ENCODE data around the gene KLRC2. TPM values are rescaled to one million over a fixed set of nuclear protein-coding genes. Genes with fewer than 3 reads are reported as not detected.
"Not testable (repeated sequence)": the region's sequence is repeated elsewhere in the genome, so short reads cannot be mapped to it uniquely, and the experiment has no call there.

Gene KLRC2
- polyA plus RNA-seq (ENCODE audit: insufficient read length in 3 of 3) = under 1 TPM in 2 of 3 donors, not detected in 1; 0.22 to 0.28 TPM
- long read RNA-seq, donor 1 = 0 reads
- long read RNA-seq, donor 2 = 0 reads
- long read RNA-seq, donor 3 = 0 reads
- long read RNA-seq, donor 4 = 0 reads
- long read RNA-seq, donor 5 = 0 reads
- long read RNA-seq, donor 6 = 0 reads
- long read RNA-seq, donor 7 = 0 reads
- long read RNA-seq, donor 8 = 0 reads
- long read RNA-seq, donor 9 = 0 reads
- long read RNA-seq, donor 10 = 0 reads
- long read RNA-seq, donor 11 = 0 reads
- long read RNA-seq, donor 12 = 0 reads
- long read RNA-seq, donor 13 = 0 reads
- long read RNA-seq, donor 14 = 0 reads
- long read RNA-seq, donor 15 = 0 reads
- long read RNA-seq, donor 16 = 0 reads

DNA sequence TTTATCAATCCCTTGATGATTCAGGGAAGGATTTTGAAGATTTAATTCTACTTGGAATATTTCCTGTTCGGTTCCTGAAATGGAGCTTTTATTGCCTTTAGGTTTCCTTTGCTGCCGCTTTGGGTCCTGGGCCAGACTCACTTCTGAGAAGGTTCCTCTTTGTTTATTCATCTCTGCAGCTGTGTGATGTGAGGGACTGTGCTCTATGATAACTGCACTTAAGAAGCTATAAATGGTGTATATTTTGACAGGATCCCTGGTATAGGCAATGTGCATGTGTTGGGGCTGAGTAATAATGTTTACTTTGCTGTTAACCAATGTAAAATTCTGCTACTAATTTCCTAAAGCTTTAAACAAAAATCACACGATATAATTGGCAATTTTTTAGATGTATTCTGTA is at the start of gene KLRC2:
Gene KLRC2, minus strand, starts transcription at position 195 of the 400 bp plus-strand sequence. Its CDS starts 24 bp downstream, at position 171.
- DNase-seq (ENCODE audit: extremely low read depth in 1 of 11, low read depth in 9 of 11, low spot score in 4 of 11) = not testable (repeated sequence)

DNA sequence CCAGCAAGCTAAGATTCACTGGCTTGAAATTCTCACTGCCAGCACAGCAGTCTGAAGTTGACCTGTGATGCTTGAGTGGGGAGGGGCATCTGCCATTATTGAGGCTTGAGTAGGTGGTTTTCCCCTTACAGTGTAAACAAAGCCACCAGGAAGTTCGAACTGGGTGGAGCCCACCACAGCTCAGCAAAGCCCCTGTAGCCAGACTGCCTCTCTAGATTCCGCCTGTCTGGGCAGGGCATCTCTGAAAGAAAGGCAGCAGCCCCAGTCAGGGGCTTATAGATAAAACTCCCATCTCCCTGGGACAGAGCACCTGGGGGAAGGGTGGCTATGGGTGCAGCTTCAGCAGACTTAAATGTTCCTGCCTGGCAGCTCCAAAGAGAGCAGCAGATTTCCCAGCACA is 46.1 kb upstream of the KLRC2 start:
- DNase-seq (ENCODE audit: extremely low read depth in 1 of 11, low read depth in 9 of 11, low spot score in 4 of 11) = not testable (repeated sequence)

DNA sequence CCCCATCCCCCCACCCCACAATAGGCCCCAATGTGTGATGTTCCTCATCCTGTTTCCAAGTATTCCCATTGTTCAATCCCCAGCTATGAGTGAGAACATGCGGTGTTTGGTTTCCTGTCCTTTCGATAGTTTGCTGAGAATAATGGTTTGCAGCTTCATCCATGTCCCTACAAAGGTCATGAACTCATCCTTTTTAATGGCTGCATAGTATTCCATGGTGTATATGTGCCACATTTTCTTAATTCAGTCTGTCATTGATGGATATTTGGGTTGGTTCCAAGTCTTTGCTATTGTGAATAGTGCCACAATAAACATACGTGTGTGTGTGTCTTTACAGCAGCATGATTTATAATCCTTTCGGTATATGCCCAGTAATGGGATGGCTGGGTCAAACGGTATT is 37.0 kb upstream of the KLRC2 start:
- DNase-seq (ENCODE audit: extremely low read depth in 1 of 11, low read depth in 9 of 11, low spot score in 4 of 11) = not testable (repeated sequence)

- DNase-seq (ENCODE audit: extremely low read depth in 1 of 11, low read depth in 9 of 11, low spot score in 4 of 11) = no peak
Measured at GRCh38 chr12:10469701-10470100, 33.9 kb upstream of the KLRC2 start.

DNA sequence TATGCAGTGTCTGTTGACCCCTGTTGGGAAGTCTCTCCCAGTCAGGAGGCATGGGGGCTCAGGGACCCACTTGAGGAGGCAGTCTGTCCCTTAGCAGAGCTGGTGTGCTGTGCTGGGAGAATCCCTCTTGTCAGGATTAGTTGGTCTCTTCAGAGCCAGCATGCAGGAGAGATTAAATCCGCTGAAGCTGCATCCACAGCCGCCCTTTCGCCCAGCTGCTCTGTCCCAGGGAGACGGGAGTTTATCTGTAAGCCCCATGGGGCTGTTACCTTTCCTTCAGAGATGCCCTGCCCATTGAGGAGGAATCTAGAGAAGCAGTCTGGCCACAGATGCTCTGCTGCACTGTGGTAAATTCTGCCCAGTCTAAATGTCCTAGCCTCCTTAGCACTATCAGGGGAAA is 30.5 kb upstream of the KLRC2 start:
- DNase-seq (ENCODE audit: extremely low read depth in 1 of 11, low read depth in 9 of 11, low spot score in 4 of 11) = no peak

DNA sequence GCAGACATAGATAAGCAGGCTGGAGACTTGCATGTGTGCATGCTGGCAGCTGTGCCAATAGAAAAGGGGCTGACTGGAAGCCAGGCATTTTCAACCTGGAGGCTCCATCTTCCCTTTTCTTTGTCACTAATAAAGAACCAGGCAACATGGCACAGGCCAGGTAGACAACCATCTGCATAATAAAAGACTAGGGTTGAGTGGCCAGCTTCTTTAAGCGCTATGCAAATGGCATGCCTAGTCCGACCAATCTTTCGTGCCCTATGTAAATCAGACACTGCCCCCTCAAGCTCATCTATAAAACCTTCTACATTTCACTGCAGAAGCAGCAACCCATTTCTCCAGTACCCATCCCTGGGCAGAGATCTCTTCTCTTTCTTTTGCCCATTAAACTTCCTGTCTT is 21.9 kb upstream of the KLRC2 start:
- no peak for DNase-seq (ENCODE audit: extremely low read depth in 1 of 11, low read depth in 9 of 11, low spot score in 4 of 11)

- no peak for DNase-seq (ENCODE audit: extremely low read depth in 1 of 11, low read depth in 9 of 11, low spot score in 4 of 11)
Measured at GRCh38 chr12:10456856-10457255, 21.0 kb upstream of the KLRC2 start.

DNA sequence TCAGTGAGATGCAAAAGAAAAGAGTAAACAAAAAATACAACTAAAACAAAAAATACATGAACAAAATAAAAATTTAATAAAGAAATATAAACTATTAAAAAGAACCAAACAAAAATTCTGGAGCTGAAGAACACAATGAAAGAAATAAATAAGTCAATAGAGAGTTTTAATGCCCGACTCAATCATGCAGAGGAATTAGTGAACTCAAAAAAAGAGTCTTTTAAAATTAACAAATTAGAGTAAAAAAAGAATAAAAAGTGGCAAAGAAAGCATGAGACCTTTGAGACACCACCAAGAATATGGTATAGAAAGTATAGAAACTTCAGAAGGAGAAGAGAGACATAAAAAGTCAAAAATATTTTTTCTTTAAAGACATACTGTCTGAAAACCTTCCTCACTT is 20.0 kb upstream of the KLRC2 start:
- no peak for DNase-seq (ENCODE audit: extremely low read depth in 1 of 11, low read depth in 9 of 11, low spot score in 4 of 11)

- DNase-seq (ENCODE audit: extremely low read depth in 1 of 11, low read depth in 9 of 11, low spot score in 4 of 11) = no peak
Measured at GRCh38 chr12:10454531-10454930, 18.7 kb upstream of the KLRC2 start.

GRCh38 chr12:10453156-10453555 is 17.3 kb upstream of the KLRC2 start, which contains the start of gene KLRC1:
TSS of gene KLRC1 (minus strand) at chr12:10453377. CDS start at chr12:10451156, 2,221 bp downstream.
- no peak for DNase-seq (ENCODE audit: extremely low read depth in 1 of 11, low read depth in 9 of 11, low spot score in 4 of 11)

DNA sequence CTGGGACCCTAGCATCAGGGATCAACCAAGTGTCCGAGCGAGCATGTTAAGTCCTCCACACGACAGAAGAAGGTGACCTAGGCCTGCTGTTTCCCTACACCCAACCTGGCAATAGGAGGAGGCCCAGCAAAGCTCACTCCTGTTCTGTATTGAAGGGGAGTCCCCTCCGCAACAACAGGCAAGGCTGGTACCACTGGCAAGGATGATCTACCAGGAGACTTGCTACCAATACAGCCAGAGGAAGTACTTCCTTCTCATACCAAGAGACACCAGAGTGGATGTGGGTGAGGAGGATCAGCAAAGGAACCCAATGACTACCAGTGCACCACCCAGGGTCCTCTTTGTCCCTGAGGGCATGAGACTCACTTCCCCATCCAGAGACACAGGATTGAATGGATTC is 12.4 kb upstream of the KLRC2 start:
- DNase-seq (ENCODE audit: extremely low read depth in 1 of 11, low read depth in 9 of 11, low spot score in 4 of 11) = no peak

DNA sequence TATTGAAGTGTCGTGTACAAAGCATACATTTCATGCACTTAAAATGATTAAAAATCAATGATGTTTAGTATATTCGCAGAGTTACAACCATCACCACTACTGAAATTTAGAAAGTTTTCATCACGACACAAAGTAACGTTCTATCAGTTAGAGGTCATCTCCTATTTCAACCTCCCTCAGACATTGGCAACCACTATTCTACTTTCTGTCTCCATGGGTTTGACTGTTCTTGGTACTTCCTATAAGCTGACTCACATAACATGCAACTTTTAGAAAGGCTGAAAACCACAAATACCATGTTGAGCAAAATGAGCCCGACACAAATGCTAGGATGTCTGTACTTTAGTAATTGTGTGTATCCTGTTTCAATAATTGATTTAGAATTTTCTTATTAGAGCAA is 10.2 kb upstream of the KLRC2 start:
- DNase-seq (ENCODE audit: extremely low read depth in 1 of 11, low read depth in 9 of 11, low spot score in 4 of 11) = not testable (repeated sequence)

DNA sequence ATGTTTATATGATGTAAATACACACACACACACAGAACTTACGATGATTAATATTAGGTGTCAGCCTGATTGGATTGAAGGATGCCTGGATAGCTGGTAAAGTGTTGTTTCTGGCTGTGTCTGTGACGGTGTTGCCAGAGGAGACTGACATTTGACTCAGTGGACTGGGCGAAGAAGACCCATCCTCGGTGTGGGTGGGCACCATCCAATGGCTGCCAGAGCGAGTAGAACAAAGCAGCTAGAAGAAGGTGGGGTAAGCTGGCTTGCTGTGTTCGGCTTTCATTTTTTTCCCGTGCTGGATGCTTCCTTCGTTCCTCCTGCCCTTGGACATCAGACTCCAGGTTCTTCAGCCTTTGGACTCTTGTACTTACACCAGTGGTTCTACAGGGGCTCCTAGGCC is 5.3 kb upstream of the KLRC2 start:
- DNase-seq (ENCODE audit: extremely low read depth in 1 of 11, low read depth in 9 of 11, low spot score in 4 of 11) = not testable (repeated sequence)

DNA sequence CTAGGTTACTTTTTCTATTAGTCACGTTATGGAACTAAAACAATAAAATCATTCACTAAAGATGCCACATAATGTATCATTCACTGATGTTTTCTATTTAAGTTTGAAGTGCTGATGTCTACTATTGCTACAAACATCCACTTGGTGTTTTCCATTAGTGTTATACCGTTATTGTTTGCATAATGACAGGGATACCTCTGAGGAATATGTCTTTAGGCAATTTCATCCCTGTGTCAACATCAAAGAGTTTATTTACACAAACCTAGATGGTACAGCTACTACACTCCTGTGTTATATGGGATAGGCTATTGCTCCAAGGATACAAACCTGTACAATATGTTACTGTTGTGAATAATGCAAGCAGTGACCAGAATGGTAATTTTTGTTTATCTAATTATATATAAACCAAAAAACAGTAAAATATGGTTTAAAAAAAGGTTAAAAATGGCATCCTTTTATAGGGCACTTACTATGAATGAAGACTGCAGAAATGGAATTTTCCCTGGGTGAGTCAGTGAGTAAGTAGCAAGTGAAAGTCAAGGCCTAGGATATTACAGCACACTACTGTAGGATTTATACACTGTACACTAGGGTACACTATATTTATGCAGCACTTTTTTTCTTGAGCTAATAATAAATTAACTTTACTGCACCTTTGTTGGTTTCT is 3.9 kb upstream of the KLRC2 start:
- DNase-seq (ENCODE audit: extremely low read depth in 1 of 11, low read depth in 9 of 11, low spot score in 4 of 11) = not testable (repeated sequence)

- DNase-seq (ENCODE audit: extremely low read depth in 1 of 11, low read depth in 9 of 11, low spot score in 4 of 11) = not testable (repeated sequence)
Measured at GRCh38 chr12:10437601-10438000, 1.8 kb upstream of the KLRC2 start.

- not testable (repeated sequence) for DNase-seq (ENCODE audit: extremely low read depth in 1 of 11, low read depth in 9 of 11, low spot score in 4 of 11)
Measured at GRCh38 chr12:10430623-10431022, 5.2 kb downstream of the KLRC2 start.

- not testable (repeated sequence) for DNase-seq (ENCODE audit: extremely low read depth in 1 of 11, low read depth in 9 of 11, low spot score in 4 of 11)
Measured at GRCh38 chr12:10425938-10426337, 9.9 kb downstream of the KLRC2 start.

GRCh38 chr12:10424260-10424899 is 11.4 kb downstream of the KLRC2 start:
- not testable (repeated sequence) for DNase-seq (ENCODE audit: extremely low read depth in 1 of 11, low read depth in 9 of 11, low spot score in 4 of 11)

GRCh38 chr12:10422159-10422558 is 13.7 kb downstream of the KLRC2 start:
- DNase-seq (ENCODE audit: extremely low read depth in 1 of 11, low read depth in 9 of 11, low spot score in 4 of 11) = not testable (repeated sequence)

GRCh38 chr12:10420334-10420733 is 15.5 kb downstream of the KLRC2 start, which contains the start of gene KLRC3:
TSS of gene KLRC3 (minus strand) at chr12:10420595. CDS start at chr12:10420550, 45 bp downstream.
- not testable (repeated sequence) for DNase-seq (ENCODE audit: extremely low read depth in 1 of 11, low read depth in 9 of 11, low spot score in 4 of 11)
